ENCODE data around the gene PACRG.

GRCh38 chr6:162873537-162873936 is 145.8 kb downstream of the PACRG start:
- no peak for TF ChIP-seq RAD21 (IDR thresholded peaks at IDR 0.05; ENCODE audit: low read depth)
- no peak for TF ChIP-seq CEBPB (IDR thresholded peaks at IDR 0.05)
- TF ChIP-seq REST (IDR thresholded peaks at IDR 0.05; ENCODE audit: low read depth): no peak
- TF ChIP-seq NFIC (IDR thresholded peaks at IDR 0.05): no peak
- no peak for TF ChIP-seq YY1 (IDR thresholded peaks at IDR 0.05; ENCODE audit: low read depth)
- TF ChIP-seq USF1 (IDR thresholded peaks at IDR 0.05): no peak
- TF ChIP-seq EP300 (IDR thresholded peaks at IDR 0.05; ENCODE audit: borderline replicate concordance): no peak
- TF ChIP-seq FOXM1 (IDR thresholded peaks at IDR 0.05; ENCODE audit: borderline replicate concordance, low read depth): no peak

Measured in Ishikawa (cell line).